ENCODE data around the gene MACROD2.

The MACROD2 gene

GRCh38 chr20:15220778-15221565, 1225.7 kb downstream of the MACROD2 start:
- DNase-seq (ENCODE audit: low read depth in 2 of 2), result no peak

- no peak for DNase-seq (ENCODE audit: low read depth in 2 of 2)
Observed at GRCh38 chr20:15222502-15223330, 1227.4 kb downstream of the MACROD2 start.

- no peak for DNase-seq (ENCODE audit: low read depth in 2 of 2)
Observed at GRCh38 chr20:15224199-15224598, 1228.9 kb downstream of the MACROD2 start.

- DNase-seq (ENCODE audit: low read depth in 2 of 2), result no peak
Observed at GRCh38 chr20:15227102-15227501, 1231.8 kb downstream of the MACROD2 start.

- DNase-seq (ENCODE audit: low read depth in 2 of 2), result no peak
Observed at GRCh38 chr20:15232243-15232642, 1236.9 kb downstream of the MACROD2 start.

GRCh38 chr20:15235471-15236198, 1240.3 kb downstream of the MACROD2 start:
- no peak for DNase-seq (ENCODE audit: low read depth in 2 of 2)

- DNase-seq (ENCODE audit: low read depth in 2 of 2), result no peak
Observed at GRCh38 chr20:15236812-15237211, 1241.5 kb downstream of the MACROD2 start.

GRCh38 chr20:15239542-15240206, 1244.4 kb downstream of the MACROD2 start:
- no peak for DNase-seq (ENCODE audit: low read depth in 2 of 2)

GRCh38 chr20:15240801-15241200, 1245.5 kb downstream of the MACROD2 start:
- no peak for DNase-seq (ENCODE audit: low read depth in 2 of 2)

GRCh38 chr20:15241681-15242080, 1246.4 kb downstream of the MACROD2 start:
- DNase-seq (ENCODE audit: low read depth in 2 of 2), result no peak

GRCh38 chr20:15242773-15243172, 1247.5 kb downstream of the MACROD2 start:
- no peak for DNase-seq (ENCODE audit: low read depth in 2 of 2)

GRCh38 chr20:15245896-15246295, 1250.6 kb downstream of the MACROD2 start:
- DNase-seq (ENCODE audit: low read depth in 2 of 2), result no peak

GRCh38 chr20:15248618-15249395, 1253.5 kb downstream of the MACROD2 start:
- DNase-seq (ENCODE audit: low read depth in 2 of 2), result no peak

- no peak for DNase-seq (ENCODE audit: low read depth in 2 of 2)
Observed at GRCh38 chr20:15251171-15251570, 1255.9 kb downstream of the MACROD2 start.

- DNase-seq (ENCODE audit: low read depth in 2 of 2), result no peak
Observed at GRCh38 chr20:15252304-15252703, 1257.0 kb downstream of the MACROD2 start.

- no peak for DNase-seq (ENCODE audit: low read depth in 2 of 2)
Observed at GRCh38 chr20:15253431-15253830, 1258.1 kb downstream of the MACROD2 start.

GRCh38 chr20:15256676-15257568, 1261.6 kb downstream of the MACROD2 start:
- DNase-seq (ENCODE audit: low read depth in 2 of 2), result no peak

- no peak for DNase-seq (ENCODE audit: low read depth in 2 of 2)
Observed at GRCh38 chr20:15257569-15257870, 1262.2 kb downstream of the MACROD2 start.

GRCh38 chr20:15265581-15266309, 1270.4 kb downstream of the MACROD2 start:
- DNase-seq (ENCODE audit: low read depth in 2 of 2), result no peak

Measured in stimulated activated CD4-positive, alpha-beta T cell treated with anti-CD3 and anti-CD28 coated beads, Interleukin-1b, Interleukin-23, amount 100 ng/mL, for 1 hour (primary cell).